Measurements from ENCODE around the gene EHD3. TPM values are rescaled to one million over a fixed set of nuclear protein-coding genes. Genes with fewer than 3 reads are reported as not detected.

EHD3 gene
- polyA plus RNA-seq, 1 experiment: 39.8 TPM

DNA sequence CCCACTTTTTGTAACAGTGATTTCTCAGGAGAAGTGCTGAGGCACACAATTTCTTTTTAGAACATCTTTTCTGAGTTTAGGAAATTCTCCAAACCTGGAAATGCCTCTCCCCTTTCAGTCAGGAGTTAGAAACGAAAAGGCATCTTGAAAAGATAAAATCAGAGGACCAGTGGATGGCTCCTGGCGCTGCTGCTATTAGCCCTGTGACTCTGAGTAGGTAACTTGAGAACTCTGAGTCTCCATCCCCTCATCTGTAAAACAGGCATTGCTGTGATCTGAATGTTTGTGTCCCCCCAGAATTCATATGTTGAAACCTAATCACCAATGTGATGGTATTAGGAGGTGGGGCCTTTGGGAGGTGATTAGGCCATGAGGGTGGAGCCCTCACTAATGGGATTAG, 50.2 kb downstream of the EHD3 start:
- CTCF ChIA-PET: interaction anchor here (0.6 kb wide), 1 partner anchor 39 kb away, joined by 9 read pairs; no protein-coding TSS in a partner anchor
- Histone ChIP-seq H3K27ac (ENCODE audit: low read depth, low read length) (no peak overlapping the region), H3K4me3 (ENCODE audit: low read depth, low read length) (no peak overlapping the region), H3K27me3 (ENCODE audit: control insufficient read depth, insufficient read depth, low read length) (no peaks in the 10 kb centered on the region), H3K9me3 (ENCODE audit: control insufficient read depth, insufficient read depth, low read length) (no peaks in the 10 kb centered on the region; the same call in 1 of the 2 replicates)
- TF ChIP-seq, protein P1, sequence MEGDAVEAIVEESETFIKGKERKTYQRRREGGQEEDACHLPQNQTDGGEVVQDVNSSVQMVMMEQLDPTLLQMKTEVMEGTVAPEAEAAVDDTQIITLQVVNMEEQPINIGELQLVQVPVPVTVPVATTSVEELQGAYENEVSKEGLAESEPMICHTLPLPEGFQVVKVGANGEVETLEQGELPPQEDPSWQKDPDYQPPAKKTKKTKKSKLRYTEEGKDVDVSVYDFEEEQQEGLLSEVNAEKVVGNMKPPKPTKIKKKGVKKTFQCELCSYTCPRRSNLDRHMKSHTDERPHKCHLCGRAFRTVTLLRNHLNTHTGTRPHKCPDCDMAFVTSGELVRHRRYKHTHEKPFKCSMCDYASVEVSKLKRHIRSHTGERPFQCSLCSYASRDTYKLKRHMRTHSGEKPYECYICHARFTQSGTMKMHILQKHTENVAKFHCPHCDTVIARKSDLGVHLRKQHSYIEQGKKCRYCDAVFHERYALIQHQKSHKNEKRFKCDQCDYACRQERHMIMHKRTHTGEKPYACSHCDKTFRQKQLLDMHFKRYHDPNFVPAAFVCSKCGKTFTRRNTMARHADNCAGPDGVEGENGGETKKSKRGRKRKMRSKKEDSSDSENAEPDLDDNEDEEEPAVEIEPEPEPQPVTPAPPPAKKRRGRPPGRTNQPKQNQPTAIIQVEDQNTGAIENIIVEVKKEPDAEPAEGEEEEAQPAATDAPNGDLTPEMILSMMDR (IDR thresholded peaks at IDR 0.05; ENCODE audit: low read depth, low read length): no peak
- POLR2A ChIA-PET: no interaction called here
- DNase-seq (ENCODE audit: low read depth, low spot score): no peak

DNA sequence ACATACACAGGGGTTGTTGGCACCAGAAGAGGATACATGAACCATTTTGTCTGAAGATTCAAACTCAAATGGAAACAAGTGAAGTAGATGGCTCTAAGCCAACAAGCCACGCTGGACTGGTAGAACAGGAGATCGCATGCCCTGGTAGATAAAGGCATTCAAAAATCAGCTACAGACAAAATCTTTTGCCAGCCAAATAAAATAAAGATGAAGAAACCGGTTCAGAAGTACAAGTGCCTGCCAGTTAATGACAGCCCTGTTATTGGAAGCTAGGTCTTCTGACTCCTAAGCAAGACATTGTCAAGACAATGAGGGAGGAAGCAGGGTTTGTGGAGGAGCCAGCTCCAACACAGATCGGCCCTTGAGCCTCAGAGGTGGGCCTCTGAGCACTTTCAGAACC, 52.3 kb downstream of the EHD3 start:
- H3K4me3 ChIP-seq (ENCODE audit: low read depth, low read length): no peak overlapping the region
- no peak for DNase-seq (ENCODE audit: low read depth, low spot score)
- POLR2A ChIA-PET: no interaction called here
- no peaks in the 10 kb centered on the region for H3K27me3 ChIP-seq (ENCODE audit: control insufficient read depth, insufficient read depth, low read length)
- H3K9me3 ChIP-seq (ENCODE audit: control insufficient read depth, insufficient read depth, low read length): no peaks in the 10 kb centered on the region
- CTCF ChIA-PET: no interaction called here
- TF ChIP-seq, protein P1 (IDR thresholded peaks at IDR 0.05; ENCODE audit: low read depth, low read length): no peak
- H3K27ac ChIP-seq (ENCODE audit: low read depth, low read length): no peak overlapping the region

DNA sequence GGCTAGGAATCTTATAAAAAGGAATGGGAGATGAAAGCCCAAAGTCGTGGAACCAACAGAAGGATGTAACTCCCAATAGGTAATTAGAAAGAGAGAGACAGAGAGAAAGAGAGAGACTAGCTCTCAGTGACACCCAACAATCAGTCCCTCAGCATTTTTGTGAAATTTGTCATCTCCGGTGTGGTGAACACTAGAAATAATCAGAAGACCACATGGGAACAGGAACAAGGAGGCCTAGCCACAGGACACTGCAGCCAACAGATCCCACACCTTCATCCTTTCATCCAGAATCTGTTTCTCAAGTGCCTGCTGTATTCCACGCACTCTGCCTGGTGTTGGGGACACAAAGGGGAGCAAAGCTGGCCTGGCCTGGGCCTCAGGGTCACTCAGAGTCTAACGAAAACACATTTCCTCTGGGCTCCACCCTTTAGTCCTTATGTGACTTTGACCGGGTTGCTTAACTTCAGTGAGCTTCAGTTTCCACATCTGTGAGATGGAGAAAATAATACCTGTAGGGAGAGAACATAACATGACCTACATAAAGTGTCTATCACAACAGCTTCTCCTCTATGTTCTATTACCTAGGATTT, 53.1 kb downstream of the EHD3 start:
- Histone ChIP-seq H3K4me3 (ENCODE audit: low read depth, low read length) (no peak overlapping the region), H3K27me3 (ENCODE audit: control insufficient read depth, insufficient read depth, low read length) (no peaks in the 10 kb centered on the region), H3K9me3 (ENCODE audit: control insufficient read depth, insufficient read depth, low read length) (no peaks in the 10 kb centered on the region), H3K27ac (ENCODE audit: low read depth, low read length) (no peak overlapping the region)
- DNase-seq (ENCODE audit: low read depth, low spot score): no peak
- TF ChIP-seq, protein P1 (IDR thresholded peaks at IDR 0.05; ENCODE audit: low read depth, low read length): no peak
- ChIA-PET POLR2A (no interaction called here), CTCF (interaction anchor here (0.5 kb wide), 1 partner anchor 748 kb away, joined by 4 read pairs; no protein-coding TSS in a partner anchor)

DNA sequence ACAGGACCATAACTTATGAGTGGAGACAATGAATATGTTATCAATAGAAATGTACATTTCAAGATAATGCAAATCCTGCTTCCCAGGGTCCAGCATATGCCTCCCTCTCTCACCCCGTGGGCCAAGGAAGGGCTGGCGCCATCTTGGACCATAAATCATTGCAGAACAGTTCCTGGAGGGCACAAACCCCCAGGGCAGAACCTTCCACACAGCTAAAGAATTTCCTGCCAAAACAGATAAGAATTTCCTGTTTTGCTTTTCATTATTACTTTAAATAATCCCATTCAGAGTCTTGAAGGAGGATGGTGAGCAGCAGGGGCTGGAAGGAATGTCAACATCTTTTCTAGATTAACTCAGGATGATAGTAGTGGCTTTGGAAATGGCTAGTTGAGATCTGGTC, 53.7 kb downstream of the EHD3 start:
- ChIA-PET POLR2A (no interaction called here), CTCF (no interaction called here)
- DNase-seq (ENCODE audit: low read depth, low spot score): no peak
- no peak overlapping the region for H3K4me3 ChIP-seq (ENCODE audit: low read depth, low read length)
- TF ChIP-seq, protein P1 (IDR thresholded peaks at IDR 0.05; ENCODE audit: low read depth, low read length): no peak
- no peaks in the 10 kb centered on the region for H3K27me3 ChIP-seq (ENCODE audit: control insufficient read depth, insufficient read depth, low read length)
- no peak overlapping the region for H3K27ac ChIP-seq (ENCODE audit: low read depth, low read length)
- H3K9me3 ChIP-seq (ENCODE audit: control insufficient read depth, insufficient read depth, low read length): no peaks in the 10 kb centered on the region

DNA sequence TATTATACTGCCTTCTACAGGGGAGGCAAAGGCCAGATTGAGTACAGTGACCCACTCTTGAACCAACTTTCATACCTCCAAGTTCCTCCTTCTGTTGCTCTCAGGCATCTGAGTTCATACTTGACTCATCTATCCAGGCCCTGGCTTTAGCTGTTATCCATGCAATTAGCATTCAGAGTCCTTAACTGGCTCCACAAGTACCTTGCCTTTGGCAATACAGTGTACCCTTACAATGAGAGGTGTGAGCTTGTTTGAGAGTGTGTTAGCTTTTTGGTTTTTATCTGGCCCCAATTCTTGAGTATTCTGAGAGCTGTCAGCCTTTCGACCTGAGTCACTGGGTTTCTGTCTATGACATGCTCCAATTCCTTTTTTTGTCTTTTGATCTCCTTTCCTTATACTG, 60.2 kb downstream of the EHD3 start:
- Histone ChIP-seq H3K27me3 (ENCODE audit: control insufficient read depth, insufficient read depth, low read length) (no peaks in the 10 kb centered on the region), H3K27ac (ENCODE audit: low read depth, low read length) (no peak overlapping the region), H3K9me3 (ENCODE audit: control insufficient read depth, insufficient read depth, low read length) (no peaks in the 10 kb centered on the region), H3K4me3 (ENCODE audit: low read depth, low read length) (no peak overlapping the region)
- no peak for DNase-seq (ENCODE audit: low read depth, low spot score)
- POLR2A ChIA-PET: no interaction called here
- CTCF ChIA-PET: interaction anchor here (0.6 kb wide), 1 partner anchor 16 kb away, joined by 4 read pairs; no protein-coding TSS in a partner anchor
- TF ChIP-seq, protein P1 (IDR thresholded peaks at IDR 0.05; ENCODE audit: low read depth, low read length): no peak
